ENCODE results near the gene PPM1L.

The PPM1L gene

DNA sequence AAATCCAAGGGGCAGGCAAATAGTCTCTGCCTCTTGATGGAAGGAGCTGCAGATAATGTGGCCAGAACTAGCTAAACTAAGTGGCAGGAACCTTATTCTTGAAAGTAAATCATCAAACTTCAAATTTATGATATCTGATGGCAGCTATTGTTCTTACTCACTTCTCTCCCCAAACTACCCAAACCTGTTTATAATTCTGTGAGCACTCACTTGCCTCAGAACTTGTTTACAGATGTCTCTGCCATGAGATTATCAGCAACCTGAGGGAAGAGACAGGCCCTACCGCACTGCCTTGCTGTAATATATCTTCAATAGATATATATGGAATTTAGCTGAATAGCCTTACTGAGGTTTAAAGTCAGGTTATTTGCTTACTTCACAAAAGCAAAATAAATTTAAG is 351.3 kb downstream of the PPM1L start:
- Histone ChIP-seq H3K27me3 (ENCODE audit: control insufficient read depth, insufficient read depth, low read length) (no peaks in the 10 kb centered on the region), H3K36me3 (ENCODE audit: control insufficient read depth, insufficient read depth, low read length) (no peaks in the 10 kb centered on the region), H3K4me1 (ENCODE audit: control insufficient read depth, insufficient read depth, low read length) (peaks cover 6% of the 10 kb centered on the region), H3K9me3 (ENCODE audit: control insufficient read depth, low read length) (no peaks in the 10 kb centered on the region), H3K9ac (ENCODE audit: low read length) (no peak overlapping the region), H3K4me3 (ENCODE audit: low read length) (no peak overlapping the region)

DNA sequence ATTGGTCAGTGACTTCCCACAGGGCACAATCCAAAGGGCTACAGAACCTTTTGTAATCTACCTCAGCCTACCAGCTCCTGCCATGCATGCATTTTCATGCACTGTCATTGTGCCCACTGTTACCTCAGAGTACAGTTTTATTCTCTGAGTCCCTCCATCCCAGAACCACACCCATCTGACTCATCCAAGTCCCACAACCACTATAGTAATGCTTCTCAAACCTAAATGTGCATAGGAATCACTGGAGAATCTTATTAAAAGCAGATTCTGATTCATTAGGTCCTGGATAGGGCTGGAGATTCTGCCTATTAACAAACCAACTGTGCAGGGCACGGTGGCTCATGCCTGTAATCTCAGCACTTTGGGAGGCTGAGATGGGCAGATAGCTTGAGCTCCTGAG is 352.8 kb downstream of the PPM1L start:
- Histone ChIP-seq H3K9ac (ENCODE audit: low read length) (no peak overlapping the region), H3K4me1 (ENCODE audit: control insufficient read depth, insufficient read depth, low read length) (peaks cover 6% of the 10 kb centered on the region), H3K4me3 (ENCODE audit: low read length) (no peak overlapping the region), H3K27me3 (ENCODE audit: control insufficient read depth, insufficient read depth, low read length) (no peaks in the 10 kb centered on the region), H3K9me3 (ENCODE audit: control insufficient read depth, low read length) (no peaks in the 10 kb centered on the region), H3K36me3 (ENCODE audit: control insufficient read depth, insufficient read depth, low read length) (no peaks in the 10 kb centered on the region)

DNA sequence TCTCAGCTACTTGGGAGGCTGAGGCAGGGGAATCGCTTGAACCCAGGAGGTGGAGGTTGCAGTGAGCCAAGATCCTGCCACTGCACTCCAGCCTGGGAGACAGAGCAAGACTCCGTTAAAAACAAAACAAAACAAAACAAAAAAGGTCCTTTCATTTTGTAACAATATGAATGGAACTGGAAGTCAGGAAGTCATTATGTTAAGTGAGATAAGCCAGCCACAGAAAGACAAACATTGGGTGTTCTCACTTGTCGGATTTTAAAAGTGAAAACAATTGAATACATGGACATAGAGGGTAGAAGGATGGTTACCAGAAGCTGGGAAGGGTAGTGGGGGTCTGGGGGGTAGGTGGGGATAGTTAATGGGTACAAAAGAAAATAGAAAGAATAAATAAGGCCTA is 361.6 kb downstream of the PPM1L start:
- H3K36me3 ChIP-seq (ENCODE audit: control insufficient read depth, insufficient read depth, low read length): no peaks in the 10 kb centered on the region
- no peak overlapping the region for H3K9ac ChIP-seq (ENCODE audit: low read length)
- no peaks in the 10 kb centered on the region for H3K27me3 ChIP-seq (ENCODE audit: control insufficient read depth, insufficient read depth, low read length)
- no peak overlapping the region for H3K4me3 ChIP-seq (ENCODE audit: low read length)
- no peaks in the 10 kb centered on the region for H3K9me3 ChIP-seq (ENCODE audit: control insufficient read depth, low read length)
- no peaks in the 10 kb centered on the region for H3K4me1 ChIP-seq (ENCODE audit: control insufficient read depth, insufficient read depth, low read length)

DNA sequence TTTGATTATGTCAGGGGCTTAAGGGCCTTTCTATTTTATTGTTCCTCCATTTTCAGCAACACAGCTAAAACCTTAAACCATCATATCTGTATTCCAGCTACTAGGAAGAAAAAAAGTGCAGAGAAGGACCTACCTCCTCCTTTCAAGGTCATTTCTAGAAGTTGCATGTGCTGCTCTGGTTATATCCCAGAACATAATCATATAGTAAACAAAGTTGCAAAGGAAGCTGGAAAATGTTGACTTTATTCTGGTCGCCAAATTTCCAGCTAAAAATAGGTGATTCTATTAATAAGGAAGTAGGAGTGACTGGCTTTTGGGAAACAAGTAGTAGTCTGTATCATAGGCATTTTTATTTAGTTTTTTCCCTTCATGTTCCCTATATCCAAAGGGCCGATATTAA is 370.5 kb downstream of the PPM1L start:
- Histone ChIP-seq H3K4me1 (ENCODE audit: control insufficient read depth, insufficient read depth, low read length) (no peaks in the 10 kb centered on the region), H3K9me3 (ENCODE audit: control insufficient read depth, low read length) (no peaks in the 10 kb centered on the region), H3K9ac (ENCODE audit: low read length) (no peak overlapping the region), H3K4me3 (ENCODE audit: low read length) (no peak overlapping the region), H3K36me3 (ENCODE audit: control insufficient read depth, insufficient read depth, low read length) (no peaks in the 10 kb centered on the region), H3K27me3 (ENCODE audit: control insufficient read depth, insufficient read depth, low read length) (no peaks in the 10 kb centered on the region)

Data from mucosa of stomach (tissue), 1 donor.